Astrocyte (in vitro differentiated cells and primary cell): ENCODE measurements around the gene RFC1. TPM values are rescaled to one million over a fixed set of nuclear protein-coding genes. Genes with fewer than 3 reads are reported as not detected.

Experiments used
- DNase-seq: peaks from one replicate; pipeline ENCODE4 v3.0.0-alpha.2; 2010; ENCODE audit warnings: low read depth
- FAIRE-seq: peaks from 2 replicates; lab custom pipeline; 2011; peaks lifted over from hg19 to GRCh38; lab: Jason Lieb, UNC
- H2AFZ ChIP-seq: 2 replicates; pipeline ENCODE4 v1.6.0; 2012; ENCODE audit warnings: low read depth, low read length, inconsistent platforms
- H3K27ac ChIP-seq: 2 replicates; pipeline ENCODE4 v1.5.1; 2011; ENCODE audit warnings: low read depth, low read length, inconsistent platforms
- H3K27me3 ChIP-seq: 2 replicates; pipeline ENCODE4 v1.6.0; 2011; ENCODE audit warnings: low read length, inconsistent platforms; ENCODE audit not compliant: insufficient read depth
- H3K36me3 ChIP-seq: 2 replicates; pipeline ENCODE4 v1.5.1; 2011; ENCODE audit warnings: low read length, inconsistent platforms; ENCODE audit not compliant: insufficient read depth
- H3K4me1 ChIP-seq: 2 replicates; pipeline ENCODE4 v1.5.1; 2011; ENCODE audit warnings: low read length, inconsistent platforms; ENCODE audit not compliant: insufficient read depth
- H3K4me2 ChIP-seq: 2 replicates; pipeline ENCODE4 v1.6.0; 2012; ENCODE audit warnings: low read length, inconsistent platforms
- H3K4me3 ChIP-seq: 2 replicates; pipeline ENCODE4 v1.5.1; 2011; ENCODE audit warnings: low read depth, mild to moderate bottlenecking, low read length, inconsistent platforms; ENCODE audit not compliant: insufficient read depth
- H3K79me2 ChIP-seq: 2 replicates; pipeline ENCODE4 v1.6.0; 2012; ENCODE audit warnings: mild to moderate bottlenecking, low read length, inconsistent platforms; ENCODE audit not compliant: insufficient read depth
- H3K9ac ChIP-seq: 2 replicates; pipeline ENCODE4 v1.6.0; 2012; ENCODE audit warnings: mild to moderate bottlenecking, low read length, inconsistent platforms
- H3K9me3 ChIP-seq: 2 replicates; pipeline ENCODE4 v1.5.1; 2012; ENCODE audit warnings: low read depth, mild to moderate bottlenecking, low read length, inconsistent platforms; ENCODE audit not compliant: insufficient read depth
- H4K20me1 ChIP-seq: 2 replicates; pipeline ENCODE4 v1.6.0; 2012; ENCODE audit warnings: low read length, inconsistent platforms; ENCODE audit not compliant: insufficient read depth
- H3K27ac Mint-ChIP-seq: one replicate; pipeline ENCODE4 v1.8.0; 2021; ENCODE audit warnings: mild to moderate bottlenecking, mixed read lengths; ENCODE audit not compliant: unreplicated experiment
- H3K27me3 Mint-ChIP-seq: one replicate; pipeline ENCODE4 v1.8.0; 2021; ENCODE audit warnings: low read depth, mixed read lengths; ENCODE audit not compliant: unreplicated experiment
- H3K36me3 Mint-ChIP-seq: one replicate; pipeline ENCODE4 v1.8.0; 2021; ENCODE audit warnings: low read depth, mixed read lengths; ENCODE audit not compliant: unreplicated experiment
- H3K4me1 Mint-ChIP-seq: one replicate; pipeline ENCODE4 v1.8.0; 2021; ENCODE audit warnings: low read depth, mixed read lengths; ENCODE audit not compliant: unreplicated experiment
- H3K4me3 Mint-ChIP-seq: one replicate; pipeline ENCODE4 v1.8.0; 2021; ENCODE audit warnings: mild to moderate bottlenecking, moderate library complexity, mixed read lengths; ENCODE audit not compliant: unreplicated experiment
- H3K9me3 Mint-ChIP-seq: one replicate; pipeline ENCODE4 v1.8.0; 2021; ENCODE audit warnings: mild to moderate bottlenecking, mixed read lengths; ENCODE audit not compliant: unreplicated experiment
- EZH2 ChIP-seq: IDR thresholded peaks from 2 replicates; pipeline ENCODE4 v1.6.1; 2012; ENCODE audit warnings: mild to moderate bottlenecking, low read length, inconsistent platforms; ENCODE audit not compliant: insufficient read depth
- total RNA-seq: library from RNA; stranded (reverse); gene quantifications from 2 replicates; pipeline ENCODE4 v1.2.1, GENCODE V29; 2021
- TF ChIP-seq, protein P1 (sequence below): IDR thresholded peaks from 2 replicates; pipeline ENCODE4 v1.5.1; 2011; ENCODE audit warnings: low read depth, mild to moderate bottlenecking, inconsistent platforms, low read length, moderate library complexity; ENCODE audit not compliant: insufficient read depth

The RFC1 gene
- total RNA-seq, 1 donor from 2014 or later = 32.7 TPM

DNA sequence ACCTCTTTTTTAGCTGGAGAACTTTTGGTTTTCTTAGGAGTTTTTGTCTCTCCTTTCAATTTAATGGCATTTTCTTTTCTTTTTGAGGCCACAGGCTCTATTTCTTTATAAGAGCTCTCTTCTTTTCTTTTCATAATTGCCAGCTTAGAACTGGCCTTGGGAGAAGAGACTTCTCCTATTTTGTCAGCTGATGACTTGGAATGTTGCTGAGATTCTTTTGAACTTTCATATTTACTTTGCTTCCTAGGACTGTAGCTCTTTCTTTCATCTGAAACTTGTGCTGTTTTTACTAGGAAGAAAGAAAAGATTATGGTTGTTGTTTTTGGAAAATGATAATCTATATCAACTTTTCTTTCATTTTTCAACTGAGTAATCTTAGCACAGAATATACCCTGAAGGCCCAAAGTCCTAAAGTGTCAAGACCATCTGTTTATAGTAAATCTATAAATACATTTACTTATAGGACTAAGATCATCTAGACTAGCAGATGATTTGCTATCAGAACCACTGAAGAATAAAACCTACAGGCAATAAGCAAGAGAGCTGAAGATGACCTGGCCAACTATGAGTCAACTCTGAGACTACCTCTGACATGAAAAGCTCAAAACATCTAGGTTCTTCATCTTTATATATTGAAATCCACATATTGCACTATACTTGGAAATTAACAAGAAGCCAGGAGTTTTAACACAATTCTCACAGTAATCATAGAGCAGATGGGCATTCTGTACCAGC, 45.6 kb downstream of the RFC1 start:
- H3K36me3 Mint-ChIP-seq = peaks cover 3% of the 10 kb centered on the region
- H3K4me2 ChIP-seq = peak overlapping the region; percentile 54

DNA sequence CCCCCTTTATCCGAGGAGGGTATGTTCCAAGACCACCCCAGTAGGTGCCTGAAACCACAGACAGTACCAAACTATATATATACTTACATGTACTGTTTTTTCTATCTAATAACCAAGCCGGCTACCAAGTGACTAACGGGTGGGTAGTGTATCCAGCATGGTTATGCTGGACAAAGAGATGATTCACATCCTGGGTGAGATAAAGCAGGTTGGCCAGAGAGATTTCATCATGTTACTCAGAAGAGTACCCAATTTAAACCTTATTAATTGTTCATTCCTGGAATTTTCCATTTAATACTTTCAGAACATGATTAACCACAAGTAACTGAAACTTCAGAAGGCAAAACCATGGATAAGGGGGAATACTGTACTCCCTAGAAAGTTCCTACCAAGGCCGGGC, 46.5 kb downstream of the RFC1 start:
- peak; percentile 96 for FAIRE-seq
- TF ChIP-seq EZH2 = no peak
- TF ChIP-seq, protein P1, sequence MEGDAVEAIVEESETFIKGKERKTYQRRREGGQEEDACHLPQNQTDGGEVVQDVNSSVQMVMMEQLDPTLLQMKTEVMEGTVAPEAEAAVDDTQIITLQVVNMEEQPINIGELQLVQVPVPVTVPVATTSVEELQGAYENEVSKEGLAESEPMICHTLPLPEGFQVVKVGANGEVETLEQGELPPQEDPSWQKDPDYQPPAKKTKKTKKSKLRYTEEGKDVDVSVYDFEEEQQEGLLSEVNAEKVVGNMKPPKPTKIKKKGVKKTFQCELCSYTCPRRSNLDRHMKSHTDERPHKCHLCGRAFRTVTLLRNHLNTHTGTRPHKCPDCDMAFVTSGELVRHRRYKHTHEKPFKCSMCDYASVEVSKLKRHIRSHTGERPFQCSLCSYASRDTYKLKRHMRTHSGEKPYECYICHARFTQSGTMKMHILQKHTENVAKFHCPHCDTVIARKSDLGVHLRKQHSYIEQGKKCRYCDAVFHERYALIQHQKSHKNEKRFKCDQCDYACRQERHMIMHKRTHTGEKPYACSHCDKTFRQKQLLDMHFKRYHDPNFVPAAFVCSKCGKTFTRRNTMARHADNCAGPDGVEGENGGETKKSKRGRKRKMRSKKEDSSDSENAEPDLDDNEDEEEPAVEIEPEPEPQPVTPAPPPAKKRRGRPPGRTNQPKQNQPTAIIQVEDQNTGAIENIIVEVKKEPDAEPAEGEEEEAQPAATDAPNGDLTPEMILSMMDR = no peak
- H3K36me3 ChIP-seq = peaks cover 8% of the 10 kb centered on the region
- H3K27me3 ChIP-seq = no peaks in the 10 kb centered on the region
- H3K4me3 ChIP-seq = no peak overlapping the region
- H3K4me1 ChIP-seq = peaks cover 19% of the 10 kb centered on the region
- Mint-ChIP-seq H3K27ac (peak overlapping the region; percentile 88), H3K4me3 (no peak overlapping the region), H3K4me1 (peaks cover 11% of the 10 kb centered on the region), H3K27me3 (no peaks in the 10 kb centered on the region), H3K36me3 (peaks cover 3% of the 10 kb centered on the region), H3K9me3 (no peaks in the 10 kb centered on the region)
- H3K9ac ChIP-seq = peak overlapping the region; percentile 39
- peak overlapping the region; percentile 54 for H3K4me2 ChIP-seq
- peak; percentile 96 for DNase-seq
- H2AFZ ChIP-seq = no peak overlapping the region
- peak overlapping the region; percentile 78 for H3K27ac ChIP-seq
- H4K20me1 ChIP-seq = no peaks in the 10 kb centered on the region
- no peaks in the 10 kb centered on the region for H3K79me2 ChIP-seq
- no peaks in the 10 kb centered on the region for H3K9me3 ChIP-seq

More for the DNA sequence above, 45.6 kb downstream of the RFC1 start:
- Histone ChIP-seq H3K36me3 (peaks cover 10% of the 10 kb centered on the region), H4K20me1 (no peaks in the 10 kb centered on the region), H3K4me3 (no peak overlapping the region), H3K27me3 (no peaks in the 10 kb centered on the region), H3K27ac (peak overlapping the region; percentile 78), H2AFZ (no peak overlapping the region), H3K9me3 (no peaks in the 10 kb centered on the region), H3K79me2 (no peaks in the 10 kb centered on the region), H3K9ac (peak overlapping the region; percentile 39), H3K4me1 (peaks cover 19% of the 10 kb centered on the region)
- Mint-ChIP-seq H3K9me3 (no peaks in the 10 kb centered on the region), H3K27ac (peak overlapping the region; percentile 88), H3K4me1 (peaks cover 11% of the 10 kb centered on the region), H3K27me3 (no peaks in the 10 kb centered on the region), H3K4me3 (no peak overlapping the region)
- no peak for TF ChIP-seq EZH2
- TF ChIP-seq, protein P1 = no peak
- FAIRE-seq (peak; percentile 92), DNase-seq (peak; percentile 49)

DNA sequence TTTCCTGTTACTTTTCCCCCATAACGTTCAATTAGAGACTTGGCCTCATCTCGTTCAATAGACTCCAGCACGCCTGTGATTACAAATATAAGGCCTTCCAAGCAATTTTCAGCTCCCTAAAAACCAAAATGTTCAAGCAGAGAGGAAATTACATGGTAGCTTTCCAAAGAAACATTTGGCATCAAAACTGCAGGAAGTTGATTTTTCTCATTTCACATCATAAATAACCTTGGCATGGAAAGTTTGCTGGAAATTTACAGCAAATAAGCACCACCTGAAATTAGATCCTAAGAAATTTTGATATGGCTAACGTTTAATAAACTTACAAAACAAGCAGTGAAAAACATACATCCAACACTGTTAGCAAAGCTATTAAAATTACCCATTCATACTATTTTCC, 53.3 kb downstream of the RFC1 start:
- no peaks in the 10 kb centered on the region for H3K27me3 Mint-ChIP-seq
- no peak for DNase-seq
- peaks cover 14% of the 10 kb centered on the region for H3K36me3 Mint-ChIP-seq

More for the DNA sequence above, 53.3 kb downstream of the RFC1 start:
- Mint-ChIP-seq H3K9me3 (no peaks in the 10 kb centered on the region), H3K4me3 (no peak overlapping the region), H3K4me1 (peaks cover 5% of the 10 kb centered on the region), H3K27ac (no peak overlapping the region)
- H3K4me3 ChIP-seq = no peak overlapping the region
- H3K4me2 ChIP-seq = no peak overlapping the region
- H3K4me1 ChIP-seq = no peaks in the 10 kb centered on the region
- FAIRE-seq = no peak
- TF ChIP-seq, protein P1 = no peak
- no peak for TF ChIP-seq EZH2
- H3K27me3 ChIP-seq = no peaks in the 10 kb centered on the region
- no peaks in the 10 kb centered on the region for H4K20me1 ChIP-seq
- no peak overlapping the region for H2AFZ ChIP-seq
- no peaks in the 10 kb centered on the region for H3K79me2 ChIP-seq
- H3K27ac ChIP-seq = no peak overlapping the region
- H3K9ac ChIP-seq = no peak overlapping the region
- H3K36me3 ChIP-seq = peaks cover 35% of the 10 kb centered on the region
- H3K9me3 ChIP-seq = no peaks in the 10 kb centered on the region
